Measurements from ENCODE around the gene ELF5.

ELF5 gene

DNA sequence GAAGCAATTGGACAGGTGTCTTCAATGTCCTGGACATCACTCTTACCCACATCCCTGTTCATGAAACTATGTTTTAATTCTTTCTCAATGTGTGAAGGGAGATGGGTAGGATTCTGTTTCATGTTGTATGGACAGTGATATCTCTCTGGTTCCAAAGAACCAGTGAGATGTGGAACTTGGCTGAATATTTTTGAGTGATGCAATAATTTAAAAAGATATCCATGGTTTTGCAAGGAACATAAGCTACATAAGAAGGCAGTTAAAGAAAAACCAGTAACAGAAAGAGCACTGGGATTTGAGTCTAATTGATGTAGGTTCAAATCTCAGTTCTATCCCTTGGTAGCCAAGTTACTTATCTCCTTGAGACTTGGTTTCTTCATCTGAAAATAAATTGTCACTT, 7.7 kb upstream of the ELF5 start:
- no peak for DNase-seq

DNA sequence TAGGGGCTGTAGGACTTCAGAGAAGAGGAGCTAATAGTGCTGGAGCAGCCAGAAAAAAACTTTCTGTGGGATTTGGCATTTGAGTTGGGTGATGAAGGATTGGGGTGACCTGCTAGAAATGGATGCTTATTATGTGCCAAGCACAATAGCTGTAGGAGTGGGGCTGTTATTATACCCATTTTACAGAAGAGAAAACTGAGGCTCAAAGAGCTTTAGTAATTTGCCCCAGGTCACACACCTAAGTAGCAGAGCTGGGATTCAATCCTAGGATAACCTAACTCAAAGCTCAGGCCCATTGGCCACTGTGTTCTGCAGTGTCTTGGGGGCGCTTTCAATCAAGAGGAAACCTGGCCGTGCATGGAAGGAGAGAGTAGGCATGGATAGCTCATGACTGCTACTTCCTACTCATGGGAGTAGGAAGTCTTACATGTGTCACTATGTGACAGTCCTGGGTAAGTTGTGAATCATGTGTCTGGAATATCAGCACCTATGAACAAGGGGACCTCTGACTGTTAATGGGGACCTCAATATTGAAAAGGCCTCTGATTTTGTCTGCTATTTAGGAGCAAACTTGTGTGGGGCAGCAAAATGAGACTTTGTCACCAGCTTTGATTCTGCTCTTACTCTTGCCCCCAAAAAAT, 6.1 kb upstream of the ELF5 start:
- no peak for DNase-seq

DNA sequence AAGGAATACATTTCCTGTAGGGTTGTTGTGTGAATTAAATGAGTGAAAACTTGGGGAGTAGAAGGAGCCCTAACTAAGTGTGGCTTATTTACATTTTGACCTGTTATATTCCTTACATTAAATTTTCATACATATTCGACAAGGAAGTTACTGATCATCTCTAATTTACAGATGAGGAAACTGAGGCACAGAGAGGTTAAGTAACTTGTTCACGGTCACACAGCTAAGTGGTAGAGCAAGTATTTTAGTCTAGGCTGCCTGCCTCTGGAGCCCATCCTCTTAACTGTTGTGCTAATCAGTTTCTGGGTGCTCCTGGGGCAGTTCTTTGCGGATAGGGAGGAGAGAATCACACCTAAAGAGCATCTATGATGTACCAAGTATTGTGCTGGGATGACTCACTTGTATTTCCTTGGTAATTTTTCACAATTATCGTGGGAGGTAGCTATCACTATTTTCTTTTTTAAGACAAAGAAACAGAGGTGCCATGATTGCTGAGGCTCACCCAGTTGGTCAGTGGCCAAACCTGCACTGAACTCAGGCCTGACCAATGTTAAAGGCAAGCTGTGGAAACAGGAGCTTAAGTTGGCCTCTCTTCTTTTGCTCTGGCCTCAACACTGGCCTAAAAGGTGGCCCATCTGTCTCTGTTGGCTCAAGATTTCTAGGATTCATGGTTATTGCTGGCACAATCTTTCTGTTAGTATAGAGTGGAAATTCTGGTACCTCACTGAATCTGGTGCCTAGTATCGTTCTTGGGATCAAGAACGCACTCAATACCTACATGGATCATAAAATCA, 2.9 kb upstream of the ELF5 start:
- no peak for DNase-seq

DNA sequence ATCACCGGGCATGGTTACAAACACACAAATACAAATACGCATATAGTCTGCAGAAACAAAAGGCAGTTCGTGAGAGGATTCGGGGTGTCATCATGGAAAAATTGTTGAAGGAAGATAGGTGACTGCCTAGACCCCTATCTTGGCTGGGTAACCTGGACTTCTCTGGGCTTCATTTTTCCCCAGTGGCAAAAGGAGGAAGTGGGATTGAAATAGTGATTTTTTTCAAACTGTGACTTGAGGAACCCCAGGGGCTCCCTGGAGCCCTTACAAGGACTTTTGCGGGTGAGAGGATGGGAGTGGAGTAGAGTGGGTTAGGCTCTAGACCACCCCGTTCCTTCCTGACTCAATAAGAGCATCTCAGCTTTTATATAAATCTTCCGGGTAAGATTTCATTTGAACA, 1.0 kb upstream of the ELF5 start:
- DNase-seq = no peak

DNA sequence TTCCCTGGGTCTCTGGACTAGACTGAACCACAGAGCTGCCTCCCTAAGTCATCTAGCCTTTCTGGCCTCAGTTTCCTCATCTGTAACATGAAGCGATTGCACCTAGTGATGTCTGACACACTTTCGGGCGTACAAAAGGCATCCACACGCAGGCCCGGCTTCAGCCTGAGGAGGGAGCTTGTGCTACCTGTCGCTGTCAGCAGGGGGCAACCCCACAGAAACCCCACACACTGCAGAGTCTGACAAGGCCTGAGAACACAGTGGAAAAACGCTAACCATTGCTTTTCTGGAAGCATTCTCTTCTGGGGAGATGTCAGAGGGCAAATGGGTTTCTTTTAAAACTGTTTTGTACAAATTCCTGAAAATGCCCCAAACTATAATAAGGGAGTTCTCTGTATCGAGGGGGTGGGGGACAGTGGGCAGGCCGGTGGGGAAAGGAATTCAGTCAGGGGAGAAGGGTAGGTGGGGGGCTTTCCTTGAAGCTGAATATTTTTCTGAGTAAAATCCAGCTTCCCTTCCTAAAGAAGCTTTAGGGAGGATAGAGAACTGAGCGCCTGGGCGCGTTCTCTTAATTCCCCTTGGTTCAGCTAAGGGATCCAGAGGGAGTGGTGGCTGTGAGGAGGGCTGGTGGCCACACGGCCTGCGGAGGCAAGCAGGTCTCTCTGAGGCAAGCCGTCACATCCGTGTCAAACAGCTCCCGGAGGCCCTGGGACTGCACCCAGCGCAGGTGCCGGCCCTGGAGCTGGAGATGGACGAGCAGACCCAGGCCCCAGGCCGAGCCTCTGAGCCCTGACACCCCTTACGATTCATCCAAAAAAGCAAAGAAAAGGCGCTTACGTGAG, 533 bp downstream of the ELF5 start:
- DNase-seq = peak; percentile 49

DNA sequence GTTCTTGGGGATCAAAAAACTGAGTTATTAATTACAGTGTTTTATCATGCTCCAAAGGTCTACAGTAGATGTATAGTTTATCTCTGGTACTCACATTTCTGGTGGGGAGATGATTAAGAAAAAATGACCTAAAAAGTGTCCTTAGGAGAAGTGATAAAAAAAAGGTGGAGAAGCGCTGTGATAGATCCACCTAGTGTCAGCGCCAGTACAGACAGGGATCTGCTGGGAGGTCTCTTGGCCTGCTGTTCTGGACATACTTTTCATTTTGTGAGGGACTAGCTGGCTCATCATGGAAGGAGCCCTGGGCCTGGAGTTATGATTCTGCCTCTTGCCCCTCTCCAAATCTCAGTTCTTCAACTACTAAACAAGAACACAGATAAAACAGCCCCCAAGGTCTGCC, 2.9 kb downstream of the ELF5 start:
- no peak for DNase-seq

DNA sequence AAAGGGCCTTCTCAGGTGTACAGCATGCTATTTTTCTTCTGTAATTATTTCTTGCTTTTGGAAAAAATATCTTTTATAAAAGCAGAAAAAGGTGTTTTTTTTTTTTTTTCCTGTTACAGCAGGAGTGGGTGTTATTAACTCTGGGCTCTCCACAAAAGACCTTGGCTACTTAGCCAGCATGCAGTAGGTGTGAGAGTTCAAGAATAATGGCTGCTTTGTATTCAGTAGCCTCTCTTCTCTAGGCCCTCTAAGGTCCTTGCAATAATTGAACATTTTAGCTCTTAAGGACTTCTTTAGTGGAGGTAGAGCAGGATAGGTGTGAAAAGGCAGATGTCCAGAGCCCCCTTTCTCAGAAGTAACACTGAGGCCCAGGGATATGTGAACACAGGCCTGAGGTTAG, 3.4 kb downstream of the ELF5 start:
- no peak for DNase-seq

DNA sequence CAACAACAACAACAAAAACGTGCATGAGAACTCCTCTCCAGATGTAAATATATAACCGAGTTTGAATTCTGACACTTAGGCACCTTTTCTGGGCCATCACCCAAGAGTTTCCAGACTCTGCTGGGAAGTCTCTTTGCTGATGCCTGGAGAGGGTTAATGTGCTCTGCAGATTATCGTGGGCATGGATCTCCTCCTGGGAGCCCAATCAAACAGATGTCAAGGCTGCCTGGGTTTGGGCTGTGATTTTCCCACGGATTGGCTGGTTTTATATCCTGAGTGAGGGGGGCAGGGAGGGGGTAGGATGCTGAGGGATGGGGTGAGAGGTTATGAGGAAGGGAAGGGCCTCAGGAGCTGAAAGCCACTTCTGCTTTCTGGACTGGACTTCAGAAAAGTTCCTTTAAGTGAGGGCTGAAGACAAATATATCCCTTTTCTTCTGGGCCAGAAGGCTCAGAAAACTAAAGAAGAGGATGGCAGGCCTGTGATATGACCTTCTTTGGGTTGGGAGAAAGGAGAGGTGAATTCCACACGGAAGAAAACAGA, 4.2 kb downstream of the ELF5 start:
- no peak for DNase-seq

DNA sequence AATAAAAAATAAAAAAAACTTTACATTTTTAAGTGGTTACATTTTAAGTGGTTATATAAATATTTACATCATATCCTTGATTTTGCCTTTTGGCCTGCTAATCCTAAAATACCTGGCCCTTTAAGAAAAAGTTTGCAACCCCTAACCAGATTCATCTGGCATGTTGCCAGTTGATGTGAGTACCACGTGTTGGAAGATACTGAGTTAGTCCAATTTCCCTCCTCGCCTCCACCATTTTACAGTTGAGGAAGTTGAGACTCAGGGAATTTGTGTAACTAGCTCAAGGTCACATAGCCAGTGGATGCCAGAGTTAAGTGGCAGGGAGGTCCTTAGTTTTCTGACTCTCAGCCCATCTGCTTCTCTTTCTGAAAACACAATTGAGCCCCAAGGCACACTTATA, 5.1 kb downstream of the ELF5 start:
- no peak for DNase-seq

DNA sequence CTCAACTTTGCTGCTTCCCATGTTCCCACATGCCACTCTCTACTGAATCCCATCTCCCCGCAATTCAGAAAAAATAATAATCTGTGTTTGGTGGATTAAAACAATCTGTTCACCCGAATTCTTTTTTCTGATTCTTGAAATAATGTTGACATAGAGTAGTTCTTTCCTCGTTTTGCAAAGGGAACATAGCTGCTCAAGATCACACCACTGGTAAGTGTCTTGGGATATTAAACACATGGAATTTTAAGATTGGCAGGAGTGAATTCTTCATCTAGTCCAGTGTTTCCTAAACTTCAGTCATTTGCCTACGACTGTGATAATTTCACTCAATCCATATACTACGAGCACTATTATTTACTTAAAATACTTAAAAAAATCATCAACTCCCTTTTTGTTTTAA, 6.0 kb downstream of the ELF5 start:
- no peak for DNase-seq

DNA sequence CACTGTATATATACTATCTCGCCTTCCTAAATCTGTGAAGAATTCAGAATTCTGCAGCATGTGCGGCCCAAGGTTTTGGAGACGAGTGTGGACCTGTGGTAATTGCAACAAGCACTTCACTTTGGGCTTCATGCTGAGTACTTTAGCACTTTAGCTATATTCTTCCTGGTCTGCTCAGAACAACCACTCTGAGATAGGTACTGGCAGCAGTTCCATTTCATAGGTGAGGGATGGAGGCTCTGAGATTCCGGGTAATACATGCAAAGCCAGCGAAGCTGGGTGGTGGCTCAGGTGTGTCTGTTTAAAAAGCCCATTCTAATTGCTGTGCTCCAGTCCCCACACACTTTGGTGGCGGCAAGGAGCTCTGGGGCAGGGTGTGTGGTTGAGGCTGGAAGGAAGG, 6.4 kb downstream of the ELF5 start:
- DNase-seq = no peak

DNA sequence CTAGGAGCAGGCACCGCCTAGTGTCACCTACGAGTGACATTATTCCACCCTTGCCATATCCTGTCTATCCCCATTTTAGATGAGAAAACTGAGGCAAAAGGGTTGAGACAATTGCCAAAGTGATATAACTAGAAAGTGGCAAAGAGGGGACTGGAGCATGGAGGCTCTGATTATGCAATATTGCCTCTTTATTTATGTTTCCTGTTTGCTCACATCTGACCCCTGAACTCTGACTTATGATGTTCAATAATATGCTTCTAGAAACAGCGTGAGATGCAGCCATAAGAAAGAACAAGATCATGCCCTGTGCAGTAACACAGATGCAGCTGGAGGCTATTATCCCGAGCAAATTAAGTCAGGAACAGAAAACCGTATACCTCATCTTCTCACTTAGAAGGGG, 7.7 kb downstream of the ELF5 start:
- no peak for DNase-seq

DNA sequence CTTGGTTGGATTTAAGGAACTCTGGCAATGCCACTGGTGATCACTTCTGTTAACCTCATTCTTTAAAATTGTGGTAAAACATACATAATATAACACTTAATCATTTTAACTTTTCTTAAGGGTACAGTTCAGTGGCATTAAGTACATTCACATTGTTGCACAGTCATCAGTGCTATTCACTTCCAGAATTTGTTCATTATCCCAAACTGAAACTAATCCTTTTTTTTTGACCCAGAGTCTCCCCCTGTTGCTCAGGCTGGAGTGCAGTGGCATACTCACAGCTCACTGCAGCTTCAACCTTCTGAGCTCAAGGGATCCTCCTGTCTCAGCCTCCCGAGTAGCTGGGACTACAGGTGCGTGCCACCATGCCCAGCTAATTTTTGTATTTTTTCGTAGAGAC, 10.6 kb downstream of the ELF5 start:
- peak; percentile 43 for DNase-seq

DNA sequence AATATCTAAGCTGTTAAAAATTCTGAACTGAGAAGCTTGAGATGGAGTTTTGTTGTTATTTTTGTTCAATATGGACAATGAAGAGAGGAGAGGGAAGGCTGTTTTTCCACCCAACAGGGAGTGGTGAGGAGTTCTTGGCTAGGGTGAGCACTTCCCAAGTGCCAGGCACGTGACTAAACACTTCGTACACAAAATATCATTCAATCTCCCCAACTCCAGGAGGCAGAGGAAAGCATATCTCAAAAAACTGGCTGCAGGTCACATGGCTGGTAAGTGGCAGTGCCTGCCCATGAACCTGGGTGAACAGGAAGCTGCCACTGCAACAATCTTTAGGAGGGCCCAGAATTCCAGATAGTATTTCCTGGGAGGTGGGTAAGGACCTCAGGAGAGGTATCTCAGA, 11.6 kb downstream of the ELF5 start:
- DNase-seq = no peak

DNA sequence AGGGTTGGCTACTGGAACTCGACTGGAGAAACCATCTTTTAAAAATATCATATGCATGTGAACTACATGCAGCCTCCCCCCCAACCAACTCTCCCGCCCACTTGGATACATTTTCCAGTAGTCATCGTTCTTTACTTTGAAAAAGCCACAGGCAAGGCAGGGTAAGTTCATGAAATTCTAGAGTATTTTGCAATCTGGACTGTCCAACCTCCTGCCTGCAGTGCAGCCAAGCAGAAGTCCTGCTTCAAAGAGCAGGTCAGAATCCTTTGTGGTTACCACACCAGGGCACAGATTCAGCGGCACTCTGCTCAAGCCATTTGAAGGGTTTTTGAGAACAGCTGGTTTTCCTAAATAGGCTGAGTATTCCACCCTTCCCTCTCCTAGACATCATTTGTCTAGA, 12.1 kb downstream of the ELF5 start:
- DNase-seq = peak; percentile 94

DNA sequence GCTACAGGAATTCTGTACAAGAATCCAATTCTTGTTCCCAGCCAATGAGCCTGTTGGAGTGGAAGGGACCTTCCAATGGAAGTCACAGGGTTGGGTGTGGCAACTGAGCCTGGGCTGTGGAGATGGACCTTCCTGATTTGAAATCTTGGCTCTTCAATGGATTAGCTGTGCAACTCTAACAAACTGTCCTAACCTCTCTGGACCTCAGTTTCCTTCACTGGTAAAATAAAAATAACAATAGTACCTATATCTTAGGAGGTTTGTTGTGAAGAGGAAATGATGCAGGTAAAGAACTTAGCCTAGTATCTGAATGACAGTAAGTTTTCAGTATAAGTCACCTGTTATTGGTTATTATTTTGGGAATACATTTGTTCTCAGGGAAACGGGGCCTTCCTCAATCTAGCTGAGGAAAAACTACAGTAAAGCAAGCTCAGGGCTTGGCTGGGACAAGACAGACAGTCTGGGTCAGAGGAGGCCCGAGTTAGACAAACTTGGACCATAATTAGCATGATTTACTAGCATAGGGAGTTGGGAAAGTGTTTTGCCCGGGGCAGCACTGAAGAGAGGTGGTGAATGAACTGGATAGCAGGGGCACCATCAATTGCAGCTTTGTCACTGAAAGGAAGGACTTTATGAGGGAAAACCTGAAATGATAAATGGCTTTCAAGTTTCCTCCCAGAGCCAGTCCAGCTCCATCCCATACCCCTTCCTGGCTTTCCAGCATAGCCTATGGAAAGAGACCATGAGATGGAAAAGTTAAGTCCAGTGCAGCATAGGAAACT, 13.7 kb downstream of the ELF5 start:
- DNase-seq = no peak

DNA sequence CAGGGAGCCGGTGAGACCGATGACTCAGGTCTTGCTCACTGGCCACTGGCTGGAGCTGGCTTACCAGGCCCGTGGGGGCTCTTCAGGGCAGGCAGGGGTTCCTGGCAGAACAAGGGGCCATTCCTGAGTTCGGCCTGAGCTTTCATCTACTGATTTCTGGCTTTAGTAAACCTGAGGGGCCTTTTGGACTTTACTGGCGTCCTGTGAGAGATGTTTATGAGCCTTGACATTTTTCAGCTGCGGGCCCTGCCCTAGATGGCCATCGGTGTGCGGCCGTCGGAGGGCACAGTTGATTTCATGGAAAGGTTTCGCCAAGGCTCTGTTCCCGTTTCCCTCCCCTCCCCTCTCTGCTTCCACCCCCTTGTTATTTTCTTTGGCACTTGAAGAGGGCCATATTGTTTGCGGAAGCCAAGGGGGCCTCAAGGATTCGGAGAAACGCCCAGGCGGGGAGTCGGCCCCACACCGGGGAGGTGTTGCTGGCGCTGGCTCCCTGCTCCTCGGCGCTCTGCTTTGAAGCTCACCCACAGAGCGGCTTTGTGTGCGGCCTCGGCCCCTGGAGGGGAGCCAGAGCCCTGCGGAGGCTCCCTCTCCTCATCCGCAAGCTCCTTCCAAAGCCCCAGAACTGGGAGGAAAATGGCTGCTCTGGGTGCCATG, 17.7 kb downstream of the ELF5 start:
- DNase-seq = no peak

DNA sequence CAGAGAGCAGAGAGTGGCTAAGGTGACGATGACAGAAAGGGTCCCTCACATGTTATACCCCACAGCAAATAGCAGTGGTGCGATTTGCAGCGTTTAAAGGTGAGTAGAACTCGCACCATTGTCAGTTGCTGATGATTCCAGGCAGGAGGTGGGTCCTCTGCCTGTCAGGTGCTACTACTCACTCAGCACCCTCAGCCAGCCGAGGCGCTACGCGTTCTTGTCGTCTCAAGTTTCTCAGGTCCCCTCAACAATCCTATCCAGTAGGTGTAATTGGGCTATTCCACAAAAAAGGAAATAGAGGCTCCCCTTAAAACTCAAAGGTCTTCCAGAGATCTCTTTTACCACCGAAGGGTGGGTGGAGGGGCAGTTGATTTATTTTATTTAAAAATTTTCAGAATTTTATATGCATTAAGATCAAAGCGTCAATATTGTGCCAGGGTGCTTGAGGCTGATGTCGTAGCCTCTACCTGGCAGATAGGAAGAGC, 18.3 kb downstream of the ELF5 start:
- DNase-seq = no peak

DNA sequence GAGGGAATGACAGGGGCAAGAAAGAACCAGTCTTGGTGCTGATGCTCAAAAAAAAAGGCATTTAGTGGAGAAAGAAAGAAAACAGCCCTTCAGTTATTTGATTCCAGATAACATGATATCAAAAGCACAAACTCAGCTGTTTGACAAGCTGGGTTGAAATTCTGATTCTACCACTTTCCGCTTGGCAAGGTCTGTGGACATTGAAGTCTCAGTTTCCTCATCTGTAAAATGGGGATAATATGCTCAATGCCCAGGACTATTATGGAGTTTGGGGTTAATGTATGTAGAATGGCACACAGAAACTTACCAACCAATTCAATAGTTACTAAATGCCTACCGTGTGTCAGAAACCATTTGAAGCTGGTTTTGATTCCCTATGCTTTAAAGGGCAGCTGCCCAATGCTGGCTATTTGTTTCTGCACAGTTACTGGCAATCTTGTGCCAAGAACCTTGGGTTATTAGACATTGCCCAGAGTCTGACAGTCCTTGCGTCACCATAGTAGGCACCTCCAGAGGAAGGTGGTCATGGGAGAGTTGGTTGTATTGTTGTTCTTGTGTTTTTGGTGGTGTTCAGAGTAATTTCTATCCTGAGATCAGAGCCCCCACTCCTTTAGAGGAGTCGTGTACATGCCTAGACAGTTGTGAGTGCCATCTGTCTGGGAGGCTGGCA, 19.5 kb downstream of the ELF5 start:
- DNase-seq = no peak

DNA sequence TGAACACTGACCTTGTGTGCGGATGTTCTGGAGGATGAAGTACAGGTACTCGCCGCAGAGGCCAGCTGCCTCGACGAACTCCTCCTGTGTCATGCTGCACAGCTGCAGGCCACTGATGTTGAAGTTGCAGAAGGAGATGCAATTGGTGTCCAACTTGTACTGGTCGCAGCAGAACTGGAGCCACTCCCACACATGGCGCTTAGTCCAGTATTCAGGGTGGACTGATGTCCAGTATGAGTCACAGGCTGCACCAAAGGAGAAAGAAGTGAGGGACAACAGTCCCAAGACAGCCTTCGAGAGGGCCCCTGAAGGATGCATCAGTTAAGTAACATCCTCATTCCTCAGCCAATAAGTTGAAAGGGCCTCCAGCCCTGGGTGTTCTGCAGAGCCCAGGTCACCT, 20.1 kb downstream of the ELF5 start:
- no peak for DNase-seq

DNA sequence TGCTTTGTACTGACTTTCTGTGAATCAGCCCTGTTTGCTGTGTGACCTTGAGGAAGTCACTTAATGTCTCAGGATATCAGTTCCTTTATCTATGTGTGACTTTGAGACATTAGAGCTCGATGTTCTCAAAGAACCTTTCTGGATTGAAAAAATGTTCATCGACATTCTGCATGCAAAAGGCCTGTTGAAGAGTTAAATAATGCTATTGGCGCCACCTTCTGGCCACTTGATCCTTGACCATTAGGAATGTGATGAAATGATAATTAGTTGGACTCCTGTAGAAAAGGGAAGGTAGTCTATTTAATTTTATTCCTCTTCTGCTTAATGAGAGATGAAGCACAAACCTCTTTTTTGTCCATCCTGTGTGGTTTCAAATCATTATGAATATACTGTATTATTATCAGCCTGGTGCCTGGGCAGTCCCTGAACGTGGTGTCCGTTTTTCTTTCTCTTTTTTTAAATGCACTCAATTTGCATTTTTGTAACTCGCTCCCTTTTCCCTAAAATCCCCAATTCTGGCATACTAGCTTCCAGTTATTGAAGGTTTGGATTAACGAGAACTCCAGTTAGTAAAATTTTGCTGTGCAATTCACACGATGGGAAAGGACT, 20.7 kb downstream of the ELF5 start:
- DNase-seq = peak; percentile 66

All from fibroblast of skin of abdomen (primary cell).